Fibroblast of villous mesenchyme (primary cell): Measurements from ENCODE around the gene BUD23. TPM values are rescaled to one million over a fixed set of nuclear protein-coding genes. Genes with fewer than 3 reads are reported as not detected.
"Not testable (repeated sequence)": the region's sequence is repeated elsewhere in the genome, so short reads cannot be mapped to it uniquely, and the experiment has no call there.

Source experiments
- DNase-seq: peaks from one replicate; pipeline ENCODE4 v3.0.0-alpha.2; 2010; ENCODE audit warnings: low read depth
- H3K4me3 ChIP-seq: 2 replicates; pipeline ENCODE4 v1.5.1; 2011; ENCODE audit warnings: low read depth, mild to moderate bottlenecking, low read length
- total RNA-seq: library from RNA; depleted of rRNA; stranded (reverse); fragments of >200 nt; gene quantifications from 2 replicates; pipeline ENCODE4 v1.2.3, GENCODE V29; 2012
- TF ChIP-seq, protein P1 (sequence below): IDR thresholded peaks from 2 replicates; pipeline ENCODE4 v1.5.1; 2012; ENCODE audit warnings: low read depth, mild to moderate bottlenecking, low read length; ENCODE audit not compliant: insufficient read depth

Gene BUD23
- total RNA-seq, 1 donor: 39.7 TPM

DNA sequence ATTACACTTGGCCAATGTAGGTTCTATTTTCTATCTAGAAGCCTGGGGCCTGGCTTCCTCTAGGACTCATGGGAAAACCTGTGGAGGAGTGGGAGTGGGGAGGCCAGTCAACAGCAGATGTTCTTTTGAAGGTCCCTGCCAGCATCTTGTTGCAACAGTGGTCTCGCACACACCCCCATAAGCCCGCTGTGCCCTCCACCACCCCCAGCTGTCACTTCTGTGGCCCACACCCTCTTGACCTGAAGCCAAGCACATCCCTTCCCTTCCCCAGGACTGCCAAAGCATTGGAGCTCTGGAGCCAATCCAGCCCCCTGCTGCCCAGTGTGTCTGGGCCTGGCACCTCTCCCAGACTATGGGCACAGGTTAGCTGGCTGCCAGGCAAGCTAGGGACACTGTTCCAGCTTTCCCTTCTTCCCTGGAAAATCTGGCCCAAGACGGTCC, 38.0 kb downstream of the BUD23 start:
- TF ChIP-seq, protein P1, sequence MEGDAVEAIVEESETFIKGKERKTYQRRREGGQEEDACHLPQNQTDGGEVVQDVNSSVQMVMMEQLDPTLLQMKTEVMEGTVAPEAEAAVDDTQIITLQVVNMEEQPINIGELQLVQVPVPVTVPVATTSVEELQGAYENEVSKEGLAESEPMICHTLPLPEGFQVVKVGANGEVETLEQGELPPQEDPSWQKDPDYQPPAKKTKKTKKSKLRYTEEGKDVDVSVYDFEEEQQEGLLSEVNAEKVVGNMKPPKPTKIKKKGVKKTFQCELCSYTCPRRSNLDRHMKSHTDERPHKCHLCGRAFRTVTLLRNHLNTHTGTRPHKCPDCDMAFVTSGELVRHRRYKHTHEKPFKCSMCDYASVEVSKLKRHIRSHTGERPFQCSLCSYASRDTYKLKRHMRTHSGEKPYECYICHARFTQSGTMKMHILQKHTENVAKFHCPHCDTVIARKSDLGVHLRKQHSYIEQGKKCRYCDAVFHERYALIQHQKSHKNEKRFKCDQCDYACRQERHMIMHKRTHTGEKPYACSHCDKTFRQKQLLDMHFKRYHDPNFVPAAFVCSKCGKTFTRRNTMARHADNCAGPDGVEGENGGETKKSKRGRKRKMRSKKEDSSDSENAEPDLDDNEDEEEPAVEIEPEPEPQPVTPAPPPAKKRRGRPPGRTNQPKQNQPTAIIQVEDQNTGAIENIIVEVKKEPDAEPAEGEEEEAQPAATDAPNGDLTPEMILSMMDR: no peak
- no peak for DNase-seq
- no peak overlapping the region for H3K4me3 ChIP-seq

DNA sequence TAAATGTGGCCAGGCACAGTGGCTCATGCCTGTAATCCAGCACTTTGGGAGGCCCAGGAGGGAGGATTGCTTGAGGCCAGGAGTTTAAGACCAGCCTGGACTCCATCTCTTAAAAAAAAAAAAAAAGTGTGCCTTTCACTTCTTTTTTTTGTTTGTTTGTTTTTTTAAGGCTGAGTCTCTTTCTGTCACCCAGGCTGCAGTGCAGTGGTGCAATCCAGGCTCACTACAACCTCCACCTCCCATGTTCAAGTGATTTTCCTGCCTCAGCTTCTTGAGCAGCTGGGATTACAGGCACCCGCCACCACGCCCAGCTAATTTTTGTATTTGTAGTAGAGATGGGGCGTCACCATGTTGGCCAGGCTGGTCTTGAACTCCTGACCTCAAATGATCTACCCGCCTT, 38.8 kb downstream of the BUD23 start:
- H3K4me3 ChIP-seq, DNase-seq: not testable (repeated sequence)

DNA sequence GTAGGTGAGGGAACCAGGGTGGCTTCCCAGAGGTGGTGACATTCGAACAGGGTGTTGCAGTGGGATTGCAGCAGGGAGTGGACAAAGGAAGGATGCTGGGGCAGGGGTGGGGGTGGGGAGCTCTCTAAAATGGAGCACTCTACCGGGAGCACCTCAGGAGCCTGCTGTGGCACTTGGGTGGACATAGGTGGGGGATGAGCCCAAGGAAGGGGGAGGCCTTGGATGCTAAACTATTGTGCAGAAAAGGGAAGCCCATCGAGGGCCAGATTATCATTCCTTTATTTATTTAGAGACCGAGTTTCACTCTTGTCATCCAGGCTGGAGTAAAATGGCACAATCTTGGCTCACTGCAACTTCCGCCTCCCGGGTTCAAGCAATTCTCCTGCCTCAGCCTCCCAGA, 39.4 kb downstream of the BUD23 start:
- no peak for DNase-seq
- TF ChIP-seq, protein P1: no peak
- no peak overlapping the region for H3K4me3 ChIP-seq

DNA sequence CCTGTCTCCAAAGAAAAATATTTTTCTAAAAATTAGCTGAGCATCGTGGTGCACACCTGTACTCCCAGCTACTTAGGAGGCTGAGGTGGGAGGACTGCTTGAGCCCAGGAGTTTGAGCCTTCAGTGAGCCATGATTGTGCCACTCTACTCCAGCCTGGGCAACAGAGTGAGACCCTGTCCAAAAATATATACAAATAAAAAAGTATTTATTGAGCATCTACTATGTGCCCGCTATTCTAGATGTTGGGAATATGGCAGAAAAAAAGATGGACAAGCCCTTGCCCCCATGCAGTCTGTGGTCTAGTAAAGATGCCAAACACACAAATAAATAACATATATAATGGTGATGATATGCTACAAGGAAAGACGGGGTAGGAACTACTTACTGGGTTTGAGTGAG, 40.4 kb downstream of the BUD23 start:
- TF ChIP-seq, protein P1: no peak
- DNase-seq: no peak
- H3K4me3 ChIP-seq: no peak overlapping the region

DNA sequence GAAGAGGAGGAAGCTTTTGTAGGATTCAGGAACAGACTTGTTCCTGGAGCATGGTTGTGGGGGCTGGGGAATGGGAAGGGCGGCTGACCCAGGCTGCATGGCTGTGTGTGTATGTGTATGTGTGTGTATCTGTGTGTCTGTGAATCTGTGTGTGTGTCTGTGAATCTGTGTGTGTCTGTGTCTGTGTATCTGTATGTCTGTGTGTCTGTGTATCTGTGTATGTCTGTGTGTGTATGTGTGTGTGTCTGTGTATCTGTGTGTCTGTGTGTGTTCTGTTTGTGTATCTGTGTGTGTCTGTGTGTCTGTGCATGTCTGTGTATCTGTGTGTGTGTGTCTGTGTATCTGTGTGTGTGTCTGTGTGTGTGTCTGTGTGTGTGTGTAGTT, 42.7 kb downstream of the BUD23 start:
- DNase-seq: no peak
- TF ChIP-seq, protein P1: no peak
- no peak overlapping the region for H3K4me3 ChIP-seq

DNA sequence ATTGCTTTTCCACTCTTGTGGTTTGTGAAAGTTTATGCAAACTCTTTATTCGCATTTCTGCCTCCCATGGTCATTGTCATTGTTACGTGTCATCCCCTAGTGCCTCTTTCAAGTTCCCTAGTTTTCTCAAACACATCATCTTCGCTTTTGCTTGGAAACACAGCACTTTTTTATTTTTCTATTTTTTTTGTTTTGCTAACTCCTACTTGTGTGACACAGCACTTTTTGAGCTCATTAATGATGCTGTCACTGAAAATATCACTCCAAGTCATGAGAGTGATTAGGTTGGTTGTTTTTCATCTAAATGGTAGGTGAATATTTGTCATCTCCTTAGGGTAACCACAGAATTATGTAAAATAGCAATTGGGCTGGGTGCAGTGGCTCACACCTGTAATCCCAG, 44.6 kb downstream of the BUD23 start:
- DNase-seq: no peak
- no peak overlapping the region for H3K4me3 ChIP-seq
- TF ChIP-seq, protein P1: no peak

DNA sequence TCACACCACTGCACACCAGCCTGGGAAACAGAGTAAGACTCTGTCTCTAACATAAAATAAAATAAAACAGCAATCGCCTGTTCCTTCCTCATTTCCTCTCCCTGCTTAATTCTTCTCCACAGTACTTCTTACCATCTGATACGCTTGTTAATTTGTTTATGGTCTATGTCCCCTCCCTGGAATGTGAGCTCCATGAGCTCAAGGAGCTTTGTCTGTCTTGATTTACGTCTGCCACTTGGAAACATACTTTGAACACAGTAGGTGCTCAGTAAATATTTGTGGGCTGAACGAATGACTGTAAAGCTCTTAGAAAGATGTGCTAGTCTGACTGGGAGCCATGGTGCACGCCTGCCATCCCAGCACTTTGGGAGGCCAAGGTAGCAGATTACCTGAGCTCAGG, 45.2 kb downstream of the BUD23 start:
- TF ChIP-seq, protein P1: no peak
- H3K4me3 ChIP-seq: no peak overlapping the region

DNA sequence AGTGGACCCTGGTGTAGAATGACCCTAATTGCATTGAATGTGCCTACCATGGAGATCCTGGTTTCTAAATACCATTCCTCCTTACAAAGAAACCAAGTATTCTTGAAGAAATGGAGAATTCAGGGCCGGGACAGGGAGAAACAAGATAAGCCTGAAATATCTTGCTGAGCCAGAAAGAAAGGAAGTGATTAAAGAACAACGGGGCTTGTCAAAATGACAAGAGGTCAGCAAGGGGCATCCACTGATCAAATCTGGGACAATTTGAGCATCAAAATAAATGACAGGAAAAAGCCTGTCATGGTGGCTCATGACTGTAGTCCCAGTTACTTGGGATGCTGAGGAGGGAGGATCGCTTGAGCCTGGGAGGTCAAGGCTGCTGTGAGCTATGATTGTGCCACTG, 47.1 kb downstream of the BUD23 start:
- TF ChIP-seq, protein P1: no peak
- DNase-seq: no peak
- no peak overlapping the region for H3K4me3 ChIP-seq

More for the DNA sequence above, 45.2 kb downstream of the BUD23 start:
- DNase-seq: no peak
